ENCODE results near the gene CLCN3. TPM values are rescaled to one million over a fixed set of nuclear protein-coding genes. Genes with fewer than 3 reads are reported as not detected.
"Not testable (repeated sequence)": the region's sequence is repeated elsewhere in the genome, so short reads cannot be mapped to it uniquely, and the experiment has no call there.

The CLCN3 gene
- total RNA-seq, 1 experiment from 2014 or later: 29.1 TPM

DNA sequence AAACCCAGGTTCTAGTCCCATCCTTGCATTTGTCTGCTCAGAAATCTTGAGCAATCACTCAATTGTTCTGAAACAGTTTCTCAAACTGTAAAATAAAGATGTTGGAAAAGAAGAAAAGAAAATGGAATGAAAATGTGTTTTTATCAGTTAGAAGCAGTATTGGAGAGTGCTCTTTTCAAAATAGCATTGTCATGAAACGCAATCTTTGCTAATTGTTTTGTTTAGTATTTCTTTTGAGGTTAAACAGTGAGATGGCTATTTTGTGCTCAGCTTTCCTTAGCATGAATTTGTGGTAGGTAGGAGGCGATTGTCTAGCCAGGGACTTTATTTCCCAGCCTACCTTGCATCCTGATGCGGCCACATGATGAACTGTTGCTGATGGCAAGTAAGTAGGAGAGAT lies 148.0 kb downstream of the CLCN3 start (continued):
- TF ChIP-seq, protein P1, sequence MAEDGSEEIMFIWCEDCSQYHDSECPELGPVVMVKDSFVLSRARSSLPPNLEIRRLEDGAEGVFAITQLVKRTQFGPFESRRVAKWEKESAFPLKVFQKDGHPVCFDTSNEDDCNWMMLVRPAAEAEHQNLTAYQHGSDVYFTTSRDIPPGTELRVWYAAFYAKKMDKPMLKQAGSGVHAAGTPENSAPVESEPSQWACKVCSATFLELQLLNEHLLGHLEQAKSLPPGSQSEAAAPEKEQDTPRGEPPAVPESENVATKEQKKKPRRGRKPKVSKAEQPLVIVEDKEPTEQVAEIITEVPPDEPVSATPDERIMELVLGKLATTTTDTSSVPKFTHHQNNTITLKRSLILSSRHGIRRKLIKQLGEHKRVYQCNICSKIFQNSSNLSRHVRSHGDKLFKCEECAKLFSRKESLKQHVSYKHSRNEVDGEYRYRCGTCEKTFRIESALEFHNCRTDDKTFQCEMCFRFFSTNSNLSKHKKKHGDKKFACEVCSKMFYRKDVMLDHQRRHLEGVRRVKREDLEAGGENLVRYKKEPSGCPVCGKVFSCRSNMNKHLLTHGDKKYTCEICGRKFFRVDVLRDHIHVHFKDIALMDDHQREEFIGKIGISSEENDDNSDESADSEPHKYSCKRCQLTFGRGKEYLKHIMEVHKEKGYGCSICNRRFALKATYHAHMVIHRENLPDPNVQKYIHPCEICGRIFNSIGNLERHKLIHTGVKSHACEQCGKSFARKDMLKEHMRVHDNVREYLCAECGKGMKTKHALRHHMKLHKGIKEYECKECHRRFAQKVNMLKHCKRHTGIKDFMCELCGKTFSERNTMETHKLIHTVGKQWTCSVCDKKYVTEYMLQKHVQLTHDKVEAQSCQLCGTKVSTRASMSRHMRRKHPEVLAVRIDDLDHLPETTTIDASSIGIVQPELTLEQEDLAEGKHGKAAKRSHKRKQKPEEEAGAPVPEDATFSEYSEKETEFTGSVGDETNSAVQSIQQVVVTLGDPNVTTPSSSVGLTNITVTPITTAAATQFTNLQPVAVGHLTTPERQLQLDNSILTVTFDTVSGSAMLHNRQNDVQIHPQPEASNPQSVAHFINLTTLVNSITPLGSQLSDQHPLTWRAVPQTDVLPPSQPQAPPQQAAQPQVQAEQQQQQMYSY (CRISPR knock-in tag; IDR thresholded peaks at IDR 0.05): no peak
- TF ChIP-seq NR2C2 (CRISPR knock-in tag; IDR thresholded peaks at IDR 0.05) (no peak), TP53 (CRISPR knock-in tag; IDR thresholded peaks at IDR 0.05) (no peak)
- TF ChIP-seq, protein P2, sequence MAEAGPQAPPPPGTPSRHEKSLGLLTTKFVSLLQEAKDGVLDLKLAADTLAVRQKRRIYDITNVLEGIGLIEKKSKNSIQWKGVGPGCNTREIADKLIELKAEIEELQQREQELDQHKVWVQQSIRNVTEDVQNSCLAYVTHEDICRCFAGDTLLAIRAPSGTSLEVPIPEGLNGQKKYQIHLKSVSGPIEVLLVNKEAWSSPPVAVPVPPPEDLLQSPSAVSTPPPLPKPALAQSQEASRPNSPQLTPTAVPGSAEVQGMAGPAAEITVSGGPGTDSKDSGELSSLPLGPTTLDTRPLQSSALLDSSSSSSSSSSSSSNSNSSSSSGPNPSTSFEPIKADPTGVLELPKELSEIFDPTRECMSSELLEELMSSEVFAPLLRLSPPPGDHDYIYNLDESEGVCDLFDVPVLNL (CRISPR knock-in tag; IDR thresholded peaks at IDR 0.05; ENCODE audit: borderline replicate concordance, low read depth): no peak

DNA sequence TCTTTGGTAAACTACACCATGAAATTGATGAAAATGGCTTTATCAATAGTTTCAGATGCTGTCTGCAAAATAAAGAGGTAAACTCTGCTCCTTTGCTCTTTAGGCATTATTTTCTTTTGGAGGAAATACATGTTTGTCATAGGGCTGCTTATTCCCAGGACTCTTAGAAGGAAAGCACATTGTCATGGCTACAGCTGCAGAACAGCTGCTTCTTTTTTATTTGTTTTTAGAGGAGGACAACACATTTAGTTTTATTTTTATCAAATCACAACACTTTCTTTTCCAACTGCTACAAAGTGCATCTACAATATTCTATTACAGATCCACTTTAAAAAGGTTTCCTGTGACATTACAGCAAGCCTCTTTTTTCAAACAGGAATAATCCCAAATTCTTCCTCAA lies 150.0 kb downstream of the CLCN3 start:
- Mint-ChIP-seq H3K4me3 (no peak overlapping the region), H3K36me3 (no peaks in the 10 kb centered on the region), H3K9me3 (peaks cover 9% of the 10 kb centered on the region; the same call in 1 of the 2 replicates), H3K4me1 (peaks cover 5% of the 10 kb centered on the region), H3K27ac (no peak overlapping the region), H3K27me3 (ENCODE audit: low read depth) (peaks cover 12% of the 10 kb centered on the region)
- DNase-seq (ENCODE audit: low spot score): no peak
- TF ChIP-seq ZNF425 (CRISPR knock-in tag; conservative IDR thresholded peaks at IDR 0.05) (no peak), ZNF416 (CRISPR knock-in tag; IDR thresholded peaks at IDR 0.05) (no peak), PREB (CRISPR knock-in tag; IDR thresholded peaks at IDR 0.05; ENCODE audit: borderline replicate concordance) (no peak), EMX1 (CRISPR knock-in tag; IDR thresholded peaks at IDR 0.05) (no peak), JAZF1 (CRISPR knock-in tag; IDR thresholded peaks at IDR 0.05) (no peak), ZNF671 (CRISPR knock-in tag; IDR thresholded peaks at IDR 0.05) (no peak), ATF6 (CRISPR knock-in tag; IDR thresholded peaks at IDR 0.05) (no peak)
- TF ChIP-seq, protein P3, sequence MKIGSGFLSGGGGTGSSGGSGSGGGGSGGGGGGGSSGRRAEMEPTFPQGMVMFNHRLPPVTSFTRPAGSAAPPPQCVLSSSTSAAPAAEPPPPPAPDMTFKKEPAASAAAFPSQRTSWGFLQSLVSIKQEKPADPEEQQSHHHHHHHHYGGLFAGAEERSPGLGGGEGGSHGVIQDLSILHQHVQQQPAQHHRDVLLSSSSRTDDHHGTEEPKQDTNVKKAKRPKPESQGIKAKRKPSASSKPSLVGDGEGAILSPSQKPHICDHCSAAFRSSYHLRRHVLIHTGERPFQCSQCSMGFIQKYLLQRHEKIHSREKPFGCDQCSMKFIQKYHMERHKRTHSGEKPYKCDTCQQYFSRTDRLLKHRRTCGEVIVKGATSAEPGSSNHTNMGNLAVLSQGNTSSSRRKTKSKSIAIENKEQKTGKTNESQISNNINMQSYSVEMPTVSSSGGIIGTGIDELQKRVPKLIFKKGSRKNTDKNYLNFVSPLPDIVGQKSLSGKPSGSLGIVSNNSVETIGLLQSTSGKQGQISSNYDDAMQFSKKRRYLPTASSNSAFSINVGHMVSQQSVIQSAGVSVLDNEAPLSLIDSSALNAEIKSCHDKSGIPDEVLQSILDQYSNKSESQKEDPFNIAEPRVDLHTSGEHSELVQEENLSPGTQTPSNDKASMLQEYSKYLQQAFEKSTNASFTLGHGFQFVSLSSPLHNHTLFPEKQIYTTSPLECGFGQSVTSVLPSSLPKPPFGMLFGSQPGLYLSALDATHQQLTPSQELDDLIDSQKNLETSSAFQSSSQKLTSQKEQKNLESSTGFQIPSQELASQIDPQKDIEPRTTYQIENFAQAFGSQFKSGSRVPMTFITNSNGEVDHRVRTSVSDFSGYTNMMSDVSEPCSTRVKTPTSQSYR (CRISPR knock-in tag; IDR thresholded peaks at IDR 0.05): no peak
- TF ChIP-seq, protein P4, sequence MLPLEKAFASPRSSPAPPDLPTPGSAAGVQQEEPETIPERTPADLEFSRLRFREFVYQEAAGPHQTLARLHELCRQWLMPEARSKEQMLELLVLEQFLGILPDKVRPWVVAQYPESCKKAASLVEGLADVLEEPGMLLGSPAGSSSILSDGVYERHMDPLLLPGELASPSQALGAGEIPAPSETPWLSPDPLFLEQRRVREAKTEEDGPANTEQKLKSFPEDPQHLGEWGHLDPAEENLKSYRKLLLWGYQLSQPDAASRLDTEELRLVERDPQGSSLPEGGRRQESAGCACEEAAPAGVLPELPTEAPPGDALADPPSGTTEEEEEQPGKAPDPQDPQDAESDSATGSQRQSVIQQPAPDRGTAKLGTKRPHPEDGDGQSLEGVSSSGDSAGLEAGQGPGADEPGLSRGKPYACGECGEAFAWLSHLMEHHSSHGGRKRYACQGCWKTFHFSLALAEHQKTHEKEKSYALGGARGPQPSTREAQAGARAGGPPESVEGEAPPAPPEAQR (CRISPR knock-in tag; IDR thresholded peaks at IDR 0.05): no peak
- TF ChIP-seq, protein P5, sequence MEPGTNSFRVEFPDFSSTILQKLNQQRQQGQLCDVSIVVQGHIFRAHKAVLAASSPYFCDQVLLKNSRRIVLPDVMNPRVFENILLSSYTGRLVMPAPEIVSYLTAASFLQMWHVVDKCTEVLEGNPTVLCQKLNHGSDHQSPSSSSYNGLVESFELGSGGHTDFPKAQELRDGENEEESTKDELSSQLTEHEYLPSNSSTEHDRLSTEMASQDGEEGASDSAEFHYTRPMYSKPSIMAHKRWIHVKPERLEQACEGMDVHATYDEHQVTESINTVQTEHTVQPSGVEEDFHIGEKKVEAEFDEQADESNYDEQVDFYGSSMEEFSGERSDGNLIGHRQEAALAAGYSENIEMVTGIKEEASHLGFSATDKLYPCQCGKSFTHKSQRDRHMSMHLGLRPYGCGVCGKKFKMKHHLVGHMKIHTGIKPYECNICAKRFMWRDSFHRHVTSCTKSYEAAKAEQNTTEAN (CRISPR knock-in tag; IDR thresholded peaks at IDR 0.05): no peak
- ChIA-PET POLR2A (interaction anchor here (0.7 kb wide), 1 partner anchor 139 kb away, joined by 3 read pairs; no protein-coding TSS in a partner anchor), CTCF (no interaction called here)
- no peak for ATAC-seq

DNA sequence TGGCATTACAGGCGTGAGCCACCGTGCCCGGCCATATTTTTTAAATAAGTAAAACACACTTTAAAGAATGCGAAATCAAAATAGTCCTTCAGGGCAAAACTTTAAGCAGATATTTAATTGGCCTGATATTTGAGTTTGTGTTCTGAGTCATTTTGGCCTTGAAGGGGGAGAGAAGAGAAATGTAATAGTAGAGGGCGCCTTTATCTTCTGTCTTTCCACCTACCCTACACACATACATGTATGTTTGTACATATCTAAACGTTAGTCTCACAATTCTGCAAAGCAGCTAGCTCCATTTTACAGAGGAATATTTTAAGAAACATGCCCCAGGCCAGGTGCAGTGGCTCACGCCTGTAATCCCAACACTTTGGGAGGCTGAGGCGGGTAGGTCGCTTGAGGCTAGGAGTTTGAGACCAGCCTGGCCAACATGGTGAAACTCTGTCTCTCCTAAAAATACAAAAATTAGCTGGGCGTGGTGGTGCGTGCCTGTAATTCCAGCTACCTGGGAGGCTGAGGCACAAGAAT lies 151.2 kb downstream of the CLCN3 start:
- H3K27ac Mint-ChIP-seq; CTCF ChIA-PET; H3K36me3 Mint-ChIP-seq; DNase-seq (ENCODE audit: low spot score); ATAC-seq; POLR2A ChIA-PET; H3K9me3 Mint-ChIP-seq; H3K4me3 Mint-ChIP-seq: not testable (repeated sequence)
- Mint-ChIP-seq H3K4me1 (peaks cover 11% of the 10 kb centered on the region), H3K27me3 (ENCODE audit: low read depth) (peaks cover 21% of the 10 kb centered on the region)
